Posterior cingulate gyrus (tissue), 11 donors: ENCODE data around the gene ADAMTS3.

ENCODE experiments used
- DNase-seq, 10 donors: peaks; one replicate each; pipeline versions ENCODE4 v3.0.0 to v3.0.0-alpha.2; 2020 to 2021; ENCODE audit warnings: mixed read lengths in 3 of 10
- intact Hi-C: fragments of 100-400 bp; cut with DNase I; formaldehyde crosslinking; loops from one replicate; pipeline ENCODE4 v1.15.1; 2023

Gene ADAMTS3

GRCh38 chr4:72358483-72358882 is 210.5 kb downstream of the ADAMTS3 start:
- intact Hi-C loops = no loop called here
- no peak for DNase-seq

- intact Hi-C loops = no loop called here
- no peak for DNase-seq
Observed at GRCh38 chr4:72357908-72358307, 211.1 kb downstream of the ADAMTS3 start.

GRCh38 chr4:72352711-72353110 is 216.3 kb downstream of the ADAMTS3 start:
- intact Hi-C loops = no loop called here
- no peak for DNase-seq

GRCh38 chr4:72351521-72351920 is 217.5 kb downstream of the ADAMTS3 start:
- intact Hi-C loops = no loop called here

GRCh38 chr4:72348701-72349100 is 220.3 kb downstream of the ADAMTS3 start:
- peak in 1 of 10 donors; percentile 8 for DNase-seq
- intact Hi-C loops = no loop called here

More at GRCh38 chr4:72351521-72351920, 217.5 kb downstream of the ADAMTS3 start:
- DNase-seq = no peak

GRCh38 chr4:72344418-72344817 is 224.6 kb downstream of the ADAMTS3 start:
- intact Hi-C loops = no loop called here
- no peak for DNase-seq

- intact Hi-C loops = no loop called here
- no peak for DNase-seq
Observed at GRCh38 chr4:72341432-72341820, 227.6 kb downstream of the ADAMTS3 start.

GRCh38 chr4:72340803-72341431 is 228.1 kb downstream of the ADAMTS3 start:
- no peak for DNase-seq
- intact Hi-C loops = no loop called here

- DNase-seq = no peak
- intact Hi-C loops = no loop called here
Observed at GRCh38 chr4:72338060-72338459, 231.0 kb downstream of the ADAMTS3 start.

- no peak for DNase-seq
- intact Hi-C loops = no loop called here
Observed at GRCh38 chr4:72330381-72330780, 238.6 kb downstream of the ADAMTS3 start.

GRCh38 chr4:72326692-72327632 is 242.1 kb downstream of the ADAMTS3 start:
- intact Hi-C loops = loop anchor here (5.0 to 10.0 kb wide), 2 partner anchors 138 to 695 kb away; no protein-coding TSS in a partner anchor

GRCh38 chr4:72325215-72325614 is 243.8 kb downstream of the ADAMTS3 start:
- DNase-seq = no peak
- intact Hi-C loops = loop anchor here (5.0 to 10.0 kb wide), 2 partner anchors 140 to 697 kb away; no protein-coding TSS in a partner anchor

More at GRCh38 chr4:72326692-72327632, 242.1 kb downstream of the ADAMTS3 start:
- no peak for DNase-seq

- intact Hi-C loops = loop anchor here (10.0 kb wide), 1 partner anchor 142 kb away; no protein-coding TSS in a partner anchor
- no peak for DNase-seq
Observed at GRCh38 chr4:72323227-72323626, 245.8 kb downstream of the ADAMTS3 start.

GRCh38 chr4:72320223-72320948 is 248.6 kb downstream of the ADAMTS3 start:
- intact Hi-C loops = loop anchor here (10.0 kb wide), 1 partner anchor 144 kb away; no protein-coding TSS in a partner anchor
- no peak for DNase-seq

- intact Hi-C loops = loop anchor here (10.0 kb wide), 1 partner anchor 145 kb away; no protein-coding TSS in a partner anchor
- DNase-seq = no peak
Observed at GRCh38 chr4:72319601-72320021, 249.4 kb downstream of the ADAMTS3 start.

GRCh38 chr4:72318421-72319170 is 250.4 kb downstream of the ADAMTS3 start:
- intact Hi-C loops = no loop called here
- DNase-seq = no peak

- intact Hi-C loops = no loop called here
- peak in 1 of 10 donors; percentile 11 for DNase-seq
Observed at GRCh38 chr4:72314869-72315268, 254.2 kb downstream of the ADAMTS3 start.

- peak in 1 of 10 donors; percentile 32 for DNase-seq
- intact Hi-C loops = no loop called here
Observed at GRCh38 chr4:72313121-72313520, 255.9 kb downstream of the ADAMTS3 start.

- peak; percentile 21 to 88 (median 44) for DNase-seq
- intact Hi-C loops = no loop called here
Observed at GRCh38 chr4:72312032-72312650, 256.9 kb downstream of the ADAMTS3 start.
